ENCODE measurements around the gene COQ7. TPM values are rescaled to one million over a fixed set of nuclear protein-coding genes. Genes with fewer than 3 reads are reported as not detected.

COQ7 gene
- total and polyA plus RNA-seq, 12 donors, result 21.3 to 52.9 (median 41.9) TPM

DNA sequence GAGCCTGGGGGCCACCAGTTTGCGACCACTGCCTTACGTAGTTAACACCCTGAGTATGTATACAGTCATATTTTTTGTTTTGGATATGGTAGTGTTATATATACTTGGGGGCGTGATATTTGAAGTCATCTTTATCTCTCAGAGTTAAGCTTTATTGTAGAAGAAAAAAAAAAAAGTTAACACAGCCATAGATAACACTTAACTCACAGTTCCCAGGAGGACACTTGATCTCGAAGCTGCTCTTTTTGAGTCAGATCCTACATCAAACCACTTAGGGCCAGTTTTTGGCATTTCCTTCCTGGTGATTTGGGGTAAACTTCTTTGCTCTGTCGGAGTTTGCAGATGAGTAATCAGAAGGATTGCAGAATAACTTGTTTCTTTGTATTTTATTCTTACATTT is 52.1 kb downstream of the COQ7 start:
- intact Hi-C loops (cut with DNase I), result loop anchor here in 3 of 10 donors (10.0 kb wide), 2 partner anchors 45 to 55 kb away; partner anchors contain the start of gene SYT17 (in 2 of the 3)
- DNase-seq (no peak), ATAC-seq (peak in 2 of 8 donors; percentile 9 to 46)
- TF ChIP-seq, protein P1, sequence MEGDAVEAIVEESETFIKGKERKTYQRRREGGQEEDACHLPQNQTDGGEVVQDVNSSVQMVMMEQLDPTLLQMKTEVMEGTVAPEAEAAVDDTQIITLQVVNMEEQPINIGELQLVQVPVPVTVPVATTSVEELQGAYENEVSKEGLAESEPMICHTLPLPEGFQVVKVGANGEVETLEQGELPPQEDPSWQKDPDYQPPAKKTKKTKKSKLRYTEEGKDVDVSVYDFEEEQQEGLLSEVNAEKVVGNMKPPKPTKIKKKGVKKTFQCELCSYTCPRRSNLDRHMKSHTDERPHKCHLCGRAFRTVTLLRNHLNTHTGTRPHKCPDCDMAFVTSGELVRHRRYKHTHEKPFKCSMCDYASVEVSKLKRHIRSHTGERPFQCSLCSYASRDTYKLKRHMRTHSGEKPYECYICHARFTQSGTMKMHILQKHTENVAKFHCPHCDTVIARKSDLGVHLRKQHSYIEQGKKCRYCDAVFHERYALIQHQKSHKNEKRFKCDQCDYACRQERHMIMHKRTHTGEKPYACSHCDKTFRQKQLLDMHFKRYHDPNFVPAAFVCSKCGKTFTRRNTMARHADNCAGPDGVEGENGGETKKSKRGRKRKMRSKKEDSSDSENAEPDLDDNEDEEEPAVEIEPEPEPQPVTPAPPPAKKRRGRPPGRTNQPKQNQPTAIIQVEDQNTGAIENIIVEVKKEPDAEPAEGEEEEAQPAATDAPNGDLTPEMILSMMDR (IDR thresholded peaks at IDR 0.05), result no peak
- H3K27ac ChIP-seq, result peak overlapping the region in 9 of 10 donors; percentile 59 to 99 (median 81)
- H3K9me3 ChIP-seq, result no peaks in the 10 kb centered on the region
- peak overlapping the region in 9 of 10 donors; percentile 18 to 89 (median 34) for H3K4me3 ChIP-seq
- H3K27me3 ChIP-seq, result peaks cover 0 to 4% (median 0%) of the 10 kb centered on the region in 7 donors
- peaks cover 0 to 63% (median 4%) of the 10 kb centered on the region in 9 donors for H3K36me3 ChIP-seq
- WGBS, 2 donors, result 49 to 50% methylated on average over 5 of the region's 5 CpGs
- peaks cover 20 to 73% (median 55%) of the 10 kb centered on the region in 9 donors for H3K4me1 ChIP-seq

DNA sequence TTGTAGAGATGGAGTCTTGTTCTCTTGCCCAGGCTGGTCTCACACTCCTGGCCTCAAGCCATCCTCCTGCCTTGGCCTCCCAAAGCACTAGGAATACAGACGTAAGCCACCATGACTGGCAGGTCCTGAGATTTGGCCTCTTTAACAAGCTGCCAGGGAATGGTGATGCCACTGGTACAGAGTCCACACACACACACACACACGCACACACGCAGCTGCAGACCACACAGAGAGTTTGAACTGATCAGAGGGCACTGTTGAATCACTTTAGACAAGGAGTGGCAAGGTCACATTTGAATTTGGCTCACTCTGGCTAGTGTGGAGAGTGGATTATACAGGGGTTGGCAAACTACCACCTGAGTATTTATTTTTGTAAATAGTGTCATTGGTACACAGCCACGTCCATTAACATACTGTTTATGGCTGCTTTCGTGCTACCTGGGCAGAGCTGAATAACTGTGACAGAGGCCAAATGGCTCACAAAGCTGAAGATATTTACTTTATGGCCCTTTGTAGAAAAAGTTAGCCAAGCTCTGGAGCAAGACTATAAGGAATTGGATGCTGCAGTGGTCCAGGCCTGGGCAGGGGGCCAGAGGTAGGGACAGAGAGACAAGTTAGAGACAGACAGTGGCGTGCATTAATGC is 56.2 kb downstream of the COQ7 start:
- no peak for DNase-seq
- WGBS, 2 donors, result 82 to 86% methylated on average over 6 of the region's 6 CpGs
- Histone ChIP-seq H3K9me3 (peaks cover 0 to 8% (median 0%) of the 10 kb centered on the region in 11 donors), H3K27ac (no peak overlapping the region), H3K27me3 (no peaks in the 10 kb centered on the region), H3K4me3 (no peak overlapping the region), H3K36me3 (peaks cover 0 to 42% (median 4%) of the 10 kb centered on the region in 9 donors), H3K4me1 (peaks cover 0 to 51% (median 21%) of the 10 kb centered on the region in 9 donors)
- ATAC-seq, result no peak
- TF ChIP-seq, protein P1 (IDR thresholded peaks at IDR 0.05), result no peak
- intact Hi-C loops (cut with DNase I), result no loop called here

DNA sequence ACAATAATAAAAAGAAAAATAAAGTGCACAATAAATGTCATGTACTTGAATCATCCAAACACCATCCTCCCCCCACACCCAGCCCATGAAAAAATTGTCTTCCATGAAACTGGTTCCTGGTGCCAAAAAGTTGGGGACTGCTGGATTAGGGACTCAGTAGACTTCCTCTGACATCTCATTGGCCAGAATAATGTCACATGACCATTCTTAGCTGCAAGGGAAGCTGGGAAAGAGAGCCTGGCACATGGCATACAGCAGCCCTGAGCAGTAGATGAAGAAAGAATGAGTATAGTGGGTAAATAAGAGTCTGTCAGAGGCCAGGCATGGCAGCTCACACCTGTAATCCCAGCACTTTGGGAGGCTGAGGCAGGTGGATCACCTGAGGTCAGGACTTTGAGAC is 58.9 kb downstream of the COQ7 start:
- TF ChIP-seq, protein P1 (IDR thresholded peaks at IDR 0.05), result no peak
- DNase-seq (no peak), ATAC-seq (no peak)
- intact Hi-C loops (cut with DNase I), result no loop called here
- Histone ChIP-seq H3K4me1 (peaks cover 9 to 52% (median 22%) of the 10 kb centered on the region in 9 donors), H3K36me3 (peaks cover 0 to 28% (median under 1%) of the 10 kb centered on the region in 9 donors), H3K27me3 (no peaks in the 10 kb centered on the region), H3K27ac (no peak overlapping the region), H3K4me3 (no peak overlapping the region), H3K9me3 (peaks cover 0 to 8% (median 0%) of the 10 kb centered on the region in 11 donors)

DNA sequence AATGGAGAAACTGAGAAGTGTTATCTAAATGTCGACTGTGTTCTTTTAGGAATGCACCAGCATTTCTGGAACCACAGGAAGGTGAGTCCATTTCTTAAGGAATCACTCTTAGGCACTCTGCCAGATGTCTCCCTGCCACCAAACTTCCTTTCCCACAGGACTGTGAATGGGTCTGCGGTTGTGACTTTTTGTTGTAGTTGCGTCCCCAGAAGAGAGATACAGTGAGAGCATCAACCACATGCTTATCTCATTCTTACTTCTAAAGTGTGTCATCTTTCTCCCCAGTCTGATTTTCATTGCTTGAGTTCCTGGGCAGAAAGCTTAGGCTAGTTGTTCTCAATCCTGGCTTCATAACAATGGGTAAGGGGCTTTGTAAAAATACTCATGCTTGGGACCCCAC is 59.8 kb downstream of the COQ7 start:
- 51% methylated on average over 3 of the region's 3 CpGs for WGBS, 2 donors
- no peak for ATAC-seq
- TF ChIP-seq, protein P1 (IDR thresholded peaks at IDR 0.05), result no peak
- DNase-seq, result no peak
- Histone ChIP-seq H3K27me3 (no peaks in the 10 kb centered on the region), H3K9me3 (peaks cover 0 to 8% (median 0%) of the 10 kb centered on the region in 11 donors), H3K36me3 (peaks cover 0 to 23% (median 0%) of the 10 kb centered on the region in 9 donors), H3K27ac (peak overlapping the region in 1 of 10 donors; percentile 44), H3K4me1 (peaks cover 9 to 54% (median 31%) of the 10 kb centered on the region in 9 donors), H3K4me3 (no peak overlapping the region)
- intact Hi-C loops (cut with DNase I), result no loop called here
